SJCRH30 (cell line): ENCODE measurements around the gene FGF18. TPM values are rescaled to one million over a fixed set of nuclear protein-coding genes. Genes with fewer than 3 reads are reported as not detected.

Experiments used
- DNase-seq, 2 experiments: peaks; one replicate each; pipeline ENCODE4 v3.0.0-alpha.2; 2015 to 2020
- H3K27ac ChIP-seq: fragments of 250-450 bp; sonication (Bioruptor Pico); 2 replicates; pipeline ENCODE4 v1.5.1; 2020; ENCODE audit warnings: mild to moderate bottlenecking, moderate library complexity
- H3K27me3 ChIP-seq: fragments of 250-450 bp; sonication (Bioruptor Pico); 2 replicates; pipeline ENCODE4 v1.5.1; 2020; ENCODE audit warnings: mild to moderate bottlenecking, moderate library complexity
- H3K36me3 ChIP-seq: fragments of 250-450 bp; sonication (Bioruptor Pico); 2 replicates; pipeline ENCODE4 v1.5.1; 2020; ENCODE audit warnings: mild to moderate bottlenecking, moderate library complexity
- H3K4me1 ChIP-seq: fragments of 250-450 bp; sonication (Bioruptor Pico); 2 replicates; pipeline ENCODE4 v1.5.1; 2020; ENCODE audit warnings: mild to moderate bottlenecking, moderate library complexity
- H3K4me3 ChIP-seq: fragments of 250-450 bp; sonication (Bioruptor Pico); 2 replicates; pipeline ENCODE4 v1.5.1; 2020; ENCODE audit warnings: mild to moderate bottlenecking, moderate library complexity
- H3K9me3 ChIP-seq: fragments of 250-450 bp; sonication (Bioruptor Pico); replicated peaks from 2 replicates; pipeline ENCODE4 v1.5.1; 2020; ENCODE audit warnings: mild to moderate bottlenecking, moderate library complexity
- total RNA-seq: library from RNA; depleted of rRNA; stranded (reverse); fragments of >200 nt; shearing (Covaris generic); gene quantifications from 2 replicates; pipeline ENCODE4 v1.2.3, GENCODE V29; 2014

The FGF18 gene
- total RNA-seq, 1 experiment from 2014 or later = not detected

GRCh38 chr5:171425596-171426244 is 6.3 kb downstream of the FGF18 start:
- Histone ChIP-seq H3K36me3 (no peaks in the 10 kb centered on the region), H3K27me3 (no peaks in the 10 kb centered on the region), H3K27ac (no peak overlapping the region), H3K9me3 (no peaks in the 10 kb centered on the region), H3K4me3 (no peak overlapping the region), H3K4me1 (no peaks in the 10 kb centered on the region)
- DNase-seq = no peak

GRCh38 chr5:171426266-171426665 is 6.8 kb downstream of the FGF18 start:
- Histone ChIP-seq H3K4me1 (no peaks in the 10 kb centered on the region), H3K4me3 (no peak overlapping the region), H3K27ac (no peak overlapping the region), H3K27me3 (no peaks in the 10 kb centered on the region), H3K36me3 (no peaks in the 10 kb centered on the region), H3K9me3 (no peaks in the 10 kb centered on the region)
- no peak for DNase-seq

- Histone ChIP-seq H3K4me1 (no peaks in the 10 kb centered on the region), H3K4me3 (no peak overlapping the region), H3K9me3 (no peaks in the 10 kb centered on the region), H3K27me3 (no peaks in the 10 kb centered on the region), H3K36me3 (no peaks in the 10 kb centered on the region), H3K27ac (no peak overlapping the region)
- no peak for DNase-seq
Observed at GRCh38 chr5:171426680-171427079, 7.2 kb downstream of the FGF18 start.

GRCh38 chr5:171427318-171428167 is 8.1 kb downstream of the FGF18 start:
- no peak overlapping the region for H3K27ac ChIP-seq
- DNase-seq = no peak
- H3K27me3 ChIP-seq = no peaks in the 10 kb centered on the region
- H3K9me3 ChIP-seq = no peaks in the 10 kb centered on the region
- no peaks in the 10 kb centered on the region for H3K4me1 ChIP-seq
- no peaks in the 10 kb centered on the region for H3K36me3 ChIP-seq
- H3K4me3 ChIP-seq = no peak overlapping the region

GRCh38 chr5:171428168-171428696 is 8.8 kb downstream of the FGF18 start:
- H3K27ac ChIP-seq = no peak overlapping the region
- no peaks in the 10 kb centered on the region for H3K9me3 ChIP-seq
- H3K4me3 ChIP-seq = no peak overlapping the region
- H3K27me3 ChIP-seq = no peaks in the 10 kb centered on the region
- no peaks in the 10 kb centered on the region for H3K36me3 ChIP-seq
- no peaks in the 10 kb centered on the region for H3K4me1 ChIP-seq
- DNase-seq = no peak

GRCh38 chr5:171428809-171429542 is 9.5 kb downstream of the FGF18 start:
- H3K27me3 ChIP-seq = no peaks in the 10 kb centered on the region
- DNase-seq = no peak
- no peak overlapping the region for H3K27ac ChIP-seq
- no peaks in the 10 kb centered on the region for H3K4me1 ChIP-seq
- H3K4me3 ChIP-seq = no peak overlapping the region
- H3K36me3 ChIP-seq = no peaks in the 10 kb centered on the region
- no peaks in the 10 kb centered on the region for H3K9me3 ChIP-seq

GRCh38 chr5:171429543-171429910 is 10.1 kb downstream of the FGF18 start:
- Histone ChIP-seq H3K36me3 (no peaks in the 10 kb centered on the region), H3K4me3 (no peak overlapping the region), H3K27me3 (no peaks in the 10 kb centered on the region), H3K9me3 (no peaks in the 10 kb centered on the region), H3K27ac (no peak overlapping the region), H3K4me1 (no peaks in the 10 kb centered on the region)
- DNase-seq = no peak

- DNase-seq = no peak
Observed at GRCh38 chr5:171431251-171431777, 11.9 kb downstream of the FGF18 start.

GRCh38 chr5:171432076-171432475 is 12.6 kb downstream of the FGF18 start:
- Histone ChIP-seq H3K4me3 (no peak overlapping the region), H3K27me3 (no peaks in the 10 kb centered on the region), H3K9me3 (no peaks in the 10 kb centered on the region), H3K4me1 (peaks cover 8% of the 10 kb centered on the region; the same call in 1 of the 2 replicates), H3K36me3 (no peaks in the 10 kb centered on the region), H3K27ac (no peak overlapping the region)
- no peak for DNase-seq

More at GRCh38 chr5:171431251-171431777, 11.9 kb downstream of the FGF18 start:
- no peaks in the 10 kb centered on the region for H3K36me3 ChIP-seq
- no peaks in the 10 kb centered on the region for H3K27me3 ChIP-seq
- H3K27ac ChIP-seq = no peak overlapping the region
- H3K4me3 ChIP-seq = no peak overlapping the region
- no peaks in the 10 kb centered on the region for H3K9me3 ChIP-seq
- H3K4me1 ChIP-seq = no peaks in the 10 kb centered on the region

- peaks cover 8% of the 10 kb centered on the region; the same call in 1 of the 2 replicates for H3K4me1 ChIP-seq
- H3K4me3 ChIP-seq = no peak overlapping the region
- H3K9me3 ChIP-seq = no peaks in the 10 kb centered on the region
- no peak for DNase-seq
- no peaks in the 10 kb centered on the region for H3K27me3 ChIP-seq
- no peak overlapping the region for H3K27ac ChIP-seq
- H3K36me3 ChIP-seq = no peaks in the 10 kb centered on the region
Observed at GRCh38 chr5:171432583-171433351, 13.3 kb downstream of the FGF18 start.

GRCh38 chr5:171433352-171433698 is 13.9 kb downstream of the FGF18 start:
- Histone ChIP-seq H3K36me3 (no peaks in the 10 kb centered on the region), H3K4me1 (peaks cover 8% of the 10 kb centered on the region; the same call in 1 of the 2 replicates), H3K4me3 (no peak overlapping the region), H3K27me3 (no peaks in the 10 kb centered on the region), H3K9me3 (no peaks in the 10 kb centered on the region), H3K27ac (no peak overlapping the region)
- DNase-seq = no peak

- Histone ChIP-seq H3K27me3 (no peaks in the 10 kb centered on the region), H3K27ac (no peak overlapping the region), H3K36me3 (no peaks in the 10 kb centered on the region), H3K9me3 (no peaks in the 10 kb centered on the region), H3K4me3 (no peak overlapping the region), H3K4me1 (peaks cover 8% of the 10 kb centered on the region; the same call in 1 of the 2 replicates)
- no peak for DNase-seq
Observed at GRCh38 chr5:171433982-171434676, 14.7 kb downstream of the FGF18 start.

GRCh38 chr5:171434874-171435273 is 15.4 kb downstream of the FGF18 start:
- Histone ChIP-seq H3K36me3 (no peaks in the 10 kb centered on the region), H3K4me3 (no peak overlapping the region), H3K27me3 (no peaks in the 10 kb centered on the region), H3K9me3 (no peaks in the 10 kb centered on the region), H3K27ac (no peak overlapping the region), H3K4me1 (peaks cover 8% of the 10 kb centered on the region; the same call in 1 of the 2 replicates)
- DNase-seq = no peak
